Fibroblast of mammary gland (primary cell): ENCODE measurements around the gene IRX6.
A peak's percentile ranks its signal among the peaks of the same experiment; 100 is the strongest.

Experiments
- DNase-seq: peaks from one replicate; pipeline ENCODE4 v3.0.0-alpha.2; 2010; ENCODE audit warnings: low read depth
- H3K4me3 ChIP-seq: 2 replicates; pipeline ENCODE4 v1.5.1; 2011; ENCODE audit warnings: low read depth, mild to moderate bottlenecking, low read length, moderate library complexity; ENCODE audit not compliant: control insufficient read depth
- CTCF ChIP-seq: conservative IDR thresholded peaks from 2 replicates; pipeline ENCODE4 v1.5.1; 2011; ENCODE audit warnings: low read depth, low read length, inconsistent platforms; ENCODE audit not compliant: control insufficient read depth, insufficient read depth

IRX6 gene

DNA sequence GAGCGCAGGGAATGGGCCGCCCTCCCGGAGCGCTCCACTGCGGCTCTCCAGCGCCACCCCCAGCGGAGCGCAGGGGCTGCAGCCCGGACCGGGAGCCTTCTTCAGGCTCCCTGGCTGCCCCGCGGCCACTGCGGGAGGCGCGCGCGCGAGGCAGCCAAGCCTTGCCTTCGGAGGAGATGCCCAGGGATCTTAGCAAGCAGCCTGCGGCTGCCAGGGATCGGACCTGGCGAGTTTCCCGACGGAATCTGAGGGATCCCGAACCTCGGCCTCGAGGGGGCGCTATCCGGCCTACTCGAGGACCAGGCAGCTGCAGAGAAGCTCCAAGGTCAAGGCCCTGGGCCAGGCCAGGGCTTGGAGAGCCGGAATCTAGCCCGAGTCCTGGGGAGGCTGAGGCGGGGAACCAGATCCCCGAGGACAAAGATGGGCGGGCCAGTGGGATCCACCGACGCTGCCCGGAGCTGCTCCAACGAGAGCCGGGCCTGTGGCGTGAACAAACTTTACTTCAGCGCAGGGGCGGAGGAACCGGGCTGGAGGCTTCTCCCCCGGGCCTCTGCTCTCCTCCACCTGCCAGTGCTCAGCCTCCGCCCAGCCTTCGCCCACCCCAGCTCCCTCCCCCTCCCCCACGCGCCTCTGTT, at the start of gene IRX6:
IRX6 (plus strand) TSS at position 567 of the 635 bp plus-strand sequence. CDS start 889 bp downstream, outside the sequence.
- DNase-seq, result peak; percentile 12
- peak; percentile 24 for TF ChIP-seq CTCF
- no peak within 1 kb of the TSS for H3K4me3 ChIP-seq

DNA sequence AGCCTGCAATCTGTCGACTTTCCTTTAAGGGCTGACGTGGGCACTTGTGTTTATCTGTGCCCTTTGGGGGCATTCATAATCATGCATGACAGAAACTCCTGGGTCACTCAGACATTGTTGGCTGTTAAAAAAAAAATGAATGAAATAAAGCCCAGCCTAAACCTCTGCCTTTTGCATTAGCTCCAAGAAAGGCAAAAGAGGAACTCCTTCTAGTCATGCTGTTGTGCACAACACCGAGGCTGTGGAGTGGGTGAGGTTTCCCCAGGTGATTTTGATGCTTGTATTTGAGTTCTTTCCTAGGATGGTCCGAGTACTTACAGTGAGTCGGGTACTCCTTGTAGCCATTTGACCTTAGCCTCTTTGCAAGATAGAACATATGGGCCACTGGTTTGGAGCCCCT, 49.6 kb upstream of the IRX6 start:
- no peak for TF ChIP-seq CTCF
- DNase-seq, result no peak
- H3K4me3 ChIP-seq, result no peak overlapping the region

GRCh38 chr16:55275167-55275566, 48.8 kb upstream of the IRX6 start:
- no peak overlapping the region for H3K4me3 ChIP-seq
- no peak for TF ChIP-seq CTCF
- DNase-seq, result no peak

- no peak overlapping the region for H3K4me3 ChIP-seq
- no peak for DNase-seq
- no peak for TF ChIP-seq CTCF
Measured at GRCh38 chr16:55275869-55276268, 48.1 kb upstream of the IRX6 start.

DNA sequence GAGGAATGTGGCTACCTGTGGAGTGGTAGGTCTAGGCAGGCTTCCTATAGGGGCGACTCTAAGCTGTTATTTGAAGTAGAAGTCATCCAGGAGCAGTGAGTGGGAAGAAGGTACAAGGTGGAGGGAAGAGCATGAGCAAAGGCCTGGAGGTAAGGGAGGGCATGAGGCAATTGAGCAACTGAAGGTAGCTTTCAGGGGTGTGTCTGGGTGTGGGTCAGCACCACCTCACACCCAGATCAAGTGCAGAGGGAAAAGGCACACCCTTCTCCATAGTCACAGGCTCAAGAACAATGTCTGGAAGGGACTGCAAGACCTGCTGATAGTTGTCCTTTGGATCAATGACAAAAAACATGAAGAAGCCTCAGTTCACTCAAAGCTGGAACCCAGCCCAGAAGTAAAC, 46.5 kb upstream of the IRX6 start:
- TF ChIP-seq CTCF, result no peak
- no peak for DNase-seq
- H3K4me3 ChIP-seq, result no peak overlapping the region

- no peak for TF ChIP-seq CTCF
- DNase-seq, result no peak
- no peak overlapping the region for H3K4me3 ChIP-seq
Measured at GRCh38 chr16:55279598-55279997, 44.4 kb upstream of the IRX6 start.

DNA sequence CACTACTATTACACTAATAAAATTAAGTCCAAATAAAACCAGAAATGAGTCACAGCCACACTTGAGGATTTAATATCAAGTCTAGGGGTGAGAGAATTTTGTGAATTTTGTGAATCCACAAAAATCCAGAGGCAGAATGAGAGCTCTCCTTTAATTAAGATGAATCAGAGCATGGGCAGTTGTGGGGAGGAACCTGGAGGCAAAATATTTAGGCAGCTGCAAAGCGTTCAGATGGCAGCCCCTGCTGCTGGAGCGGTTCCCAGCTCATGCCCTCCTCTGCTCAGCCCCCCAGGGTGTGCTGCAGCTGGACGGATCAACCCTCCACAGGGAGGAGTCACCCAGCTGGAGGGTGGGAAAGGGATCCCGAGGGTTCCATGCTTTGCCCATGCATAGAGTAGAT, 43.4 kb upstream of the IRX6 start:
- no peak for DNase-seq
- no peak for TF ChIP-seq CTCF
- no peak overlapping the region for H3K4me3 ChIP-seq
